Measurements from ENCODE around the gene KLHDC7B. TPM values are rescaled to one million over a fixed set of nuclear protein-coding genes. Genes with fewer than 3 reads are reported as not detected.
A peak's percentile ranks its signal among the peaks of the same experiment; 100 is the strongest.

The KLHDC7B gene
- total RNA-seq, 1 donor from 2014 or later: 16.3 TPM

- TF ChIP-seq, protein P1, sequence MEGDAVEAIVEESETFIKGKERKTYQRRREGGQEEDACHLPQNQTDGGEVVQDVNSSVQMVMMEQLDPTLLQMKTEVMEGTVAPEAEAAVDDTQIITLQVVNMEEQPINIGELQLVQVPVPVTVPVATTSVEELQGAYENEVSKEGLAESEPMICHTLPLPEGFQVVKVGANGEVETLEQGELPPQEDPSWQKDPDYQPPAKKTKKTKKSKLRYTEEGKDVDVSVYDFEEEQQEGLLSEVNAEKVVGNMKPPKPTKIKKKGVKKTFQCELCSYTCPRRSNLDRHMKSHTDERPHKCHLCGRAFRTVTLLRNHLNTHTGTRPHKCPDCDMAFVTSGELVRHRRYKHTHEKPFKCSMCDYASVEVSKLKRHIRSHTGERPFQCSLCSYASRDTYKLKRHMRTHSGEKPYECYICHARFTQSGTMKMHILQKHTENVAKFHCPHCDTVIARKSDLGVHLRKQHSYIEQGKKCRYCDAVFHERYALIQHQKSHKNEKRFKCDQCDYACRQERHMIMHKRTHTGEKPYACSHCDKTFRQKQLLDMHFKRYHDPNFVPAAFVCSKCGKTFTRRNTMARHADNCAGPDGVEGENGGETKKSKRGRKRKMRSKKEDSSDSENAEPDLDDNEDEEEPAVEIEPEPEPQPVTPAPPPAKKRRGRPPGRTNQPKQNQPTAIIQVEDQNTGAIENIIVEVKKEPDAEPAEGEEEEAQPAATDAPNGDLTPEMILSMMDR (IDR thresholded peaks at IDR 0.05; ENCODE audit: insufficient read depth, low read length, poor library complexity, severe bottlenecking): no peak
- H3K27me3 ChIP-seq (ENCODE audit: control insufficient read depth, insufficient read depth, low read length): peaks cover 22% of the 10 kb centered on the region
- H3K36me3 ChIP-seq (ENCODE audit: control insufficient read depth, insufficient read depth, low read length): no peaks in the 10 kb centered on the region
- no peak for DNase-seq (ENCODE audit: low read depth)
- no peak overlapping the region for H3K4me3 ChIP-seq (ENCODE audit: low read depth, low read length)
Measured at GRCh38 chr22:50579752-50580151, 34.1 kb downstream of the KLHDC7B start.

DNA sequence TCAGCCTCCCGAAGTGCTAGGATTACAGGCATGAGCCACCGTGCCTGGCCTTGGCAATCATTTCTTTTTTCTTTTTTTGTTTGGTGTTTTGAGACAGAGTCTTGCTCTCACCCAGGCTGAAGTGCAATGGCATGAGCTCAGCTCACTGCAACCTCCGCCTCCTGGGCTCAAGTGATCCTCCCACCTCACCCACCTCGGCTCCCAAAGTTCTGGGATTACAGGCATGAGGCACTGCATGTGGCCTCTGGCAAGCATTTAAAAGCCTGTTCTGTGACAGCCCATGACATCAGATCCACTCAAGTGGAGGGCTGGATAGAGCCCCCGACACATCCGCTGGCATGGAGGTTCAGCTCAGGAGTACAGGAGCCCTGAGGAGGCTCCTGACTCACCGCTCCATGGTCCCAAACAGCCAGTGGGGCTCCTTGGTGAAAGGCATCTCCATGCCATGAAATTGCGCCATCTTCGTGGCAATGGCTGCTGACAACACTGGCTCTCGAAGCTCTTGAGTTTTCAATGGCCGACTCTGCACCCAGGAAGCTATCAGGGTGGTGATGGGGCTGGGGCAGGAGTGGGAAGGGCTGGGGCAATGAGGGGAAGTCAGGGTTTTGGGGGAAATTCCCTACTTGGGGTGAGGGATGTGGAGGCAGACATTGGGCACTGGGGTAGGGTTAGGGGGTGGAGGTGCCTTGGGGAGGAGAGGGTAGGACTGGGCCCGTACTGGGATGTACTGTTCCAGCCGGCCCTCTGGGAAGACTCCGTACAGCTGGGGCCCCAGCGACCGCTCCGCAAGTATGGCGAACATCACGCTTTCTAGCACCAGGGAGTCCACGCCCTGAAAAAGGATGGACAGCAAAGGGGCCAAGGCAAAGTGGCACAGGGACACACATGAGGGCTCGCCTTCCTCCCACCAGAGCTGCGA lies 35.6 kb downstream of the KLHDC7B start:
- no peak for DNase-seq (ENCODE audit: low read depth)
- peaks cover 19% of the 10 kb centered on the region for H3K27me3 ChIP-seq (ENCODE audit: control insufficient read depth, insufficient read depth, low read length)
- no peaks in the 10 kb centered on the region for H3K36me3 ChIP-seq (ENCODE audit: control insufficient read depth, insufficient read depth, low read length)
- peak overlapping the region; percentile 73 for H3K4me3 ChIP-seq (ENCODE audit: low read depth, low read length)
- TF ChIP-seq, protein P1 (IDR thresholded peaks at IDR 0.05; ENCODE audit: insufficient read depth, low read length, poor library complexity, severe bottlenecking): no peak

DNA sequence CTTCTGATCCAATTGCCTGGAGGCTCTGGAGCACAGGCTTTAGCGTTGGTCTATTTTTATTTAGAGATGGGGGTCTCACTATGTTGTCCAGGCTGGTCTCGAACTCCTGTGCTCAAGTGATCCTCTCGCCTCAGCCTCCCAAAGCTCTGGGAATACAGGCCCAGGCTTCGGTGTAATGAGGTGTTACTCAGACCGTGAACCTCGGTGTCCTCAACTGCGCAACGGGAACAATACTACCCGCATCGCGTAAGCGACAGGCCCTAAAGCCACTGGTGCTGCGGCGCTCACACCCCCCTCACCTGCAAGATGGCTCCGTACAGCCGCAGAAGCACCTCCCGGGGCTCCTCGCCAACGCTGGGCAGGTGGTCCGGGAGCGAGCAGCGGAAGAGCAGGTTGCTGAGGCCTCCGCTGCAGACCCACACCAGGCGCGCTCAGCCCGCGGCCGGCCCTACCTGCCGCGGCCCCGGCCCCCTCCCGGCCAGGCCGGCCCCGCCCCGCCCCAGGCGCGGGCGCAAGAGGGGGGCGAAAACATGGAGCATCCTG lies 36.3 kb downstream of the KLHDC7B start:
- H3K4me3 ChIP-seq (ENCODE audit: low read depth, low read length): peak overlapping the region; percentile 73
- no peaks in the 10 kb centered on the region for H3K36me3 ChIP-seq (ENCODE audit: control insufficient read depth, insufficient read depth, low read length)
- no peak for DNase-seq (ENCODE audit: low read depth)
- TF ChIP-seq, protein P1 (IDR thresholded peaks at IDR 0.05; ENCODE audit: insufficient read depth, low read length, poor library complexity, severe bottlenecking): no peak
- peaks cover 18% of the 10 kb centered on the region for H3K27me3 ChIP-seq (ENCODE audit: control insufficient read depth, insufficient read depth, low read length)

DNA sequence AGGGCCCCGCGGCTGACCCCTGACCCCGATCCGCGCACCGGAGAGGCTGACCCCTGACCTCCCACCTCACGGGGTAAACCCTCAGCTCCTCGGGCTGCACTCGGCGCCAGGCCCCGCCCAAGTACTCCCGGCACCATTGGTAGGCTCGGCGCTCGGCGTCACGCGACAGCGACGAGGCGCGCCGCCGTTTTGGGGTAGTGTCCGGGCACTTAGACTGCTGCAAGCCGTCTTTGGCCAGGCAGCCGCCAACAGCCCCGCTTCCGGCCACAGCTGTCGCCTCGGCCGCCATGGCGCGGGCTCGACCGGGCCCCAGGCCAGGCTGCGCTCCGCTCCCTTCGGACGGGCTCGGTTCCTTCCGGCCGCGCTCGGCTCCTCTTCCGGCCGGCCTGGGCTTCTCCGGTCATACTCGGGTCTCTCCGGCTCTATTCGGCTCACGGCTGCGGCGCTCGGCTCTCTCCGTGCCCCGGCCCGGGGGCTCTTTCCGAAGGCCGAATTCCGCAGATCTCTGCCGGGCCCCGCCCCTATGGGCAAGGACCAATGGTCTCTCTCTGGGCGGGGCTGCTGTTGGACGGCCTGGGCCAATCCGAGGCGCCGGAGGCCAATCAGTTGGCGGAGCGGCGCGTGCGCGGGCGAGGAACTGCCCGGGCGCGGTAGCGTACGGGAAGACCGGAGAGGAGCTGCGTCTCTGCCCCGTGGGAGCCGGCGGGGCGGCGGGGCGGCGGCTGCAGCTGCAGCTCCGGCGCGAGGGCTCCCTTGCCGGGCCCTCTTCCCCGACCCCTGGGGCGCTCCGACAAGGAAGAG lies 37.0 kb downstream of the KLHDC7B start, which contains the start of gene CHKB:
Gene CHKB, minus strand, starts transcription at position 357 of the 801 bp plus-strand sequence. Its CDS starts 68 bp downstream, at position 289.
- Histone ChIP-seq H3K27me3 (ENCODE audit: control insufficient read depth, insufficient read depth, low read length) (peaks cover 12% of the 10 kb centered on the region), H3K36me3 (ENCODE audit: control insufficient read depth, insufficient read depth, low read length) (no peaks in the 10 kb centered on the region), H3K4me3 (ENCODE audit: low read depth, low read length) (peak within 1 kb of the TSS; percentile 83)
- DNase-seq (ENCODE audit: low read depth): peak; percentile 85
- TF ChIP-seq, protein P1 (IDR thresholded peaks at IDR 0.05; ENCODE audit: insufficient read depth, low read length, poor library complexity, severe bottlenecking): no peak

GRCh38 chr22:50583294-50583861 lies 37.7 kb downstream of the KLHDC7B start:
- peak overlapping the region; percentile 83 for H3K4me3 ChIP-seq (ENCODE audit: low read depth, low read length)
- TF ChIP-seq, protein P1 (IDR thresholded peaks at IDR 0.05; ENCODE audit: insufficient read depth, low read length, poor library complexity, severe bottlenecking): no peak
- no peak for DNase-seq (ENCODE audit: low read depth)
- H3K27me3 ChIP-seq (ENCODE audit: control insufficient read depth, insufficient read depth, low read length): peaks cover 6% of the 10 kb centered on the region
- no peaks in the 10 kb centered on the region for H3K36me3 ChIP-seq (ENCODE audit: control insufficient read depth, insufficient read depth, low read length)
